Skeletal muscle tissue (tissue), 4 donors: ENCODE results near the gene PTGES. TPM values are rescaled to one million over a fixed set of nuclear protein-coding genes. Genes with fewer than 3 reads are reported as not detected.
"Not testable (repeated sequence)": the region's sequence is repeated elsewhere in the genome, so short reads cannot be mapped to it uniquely, and the experiment has no call there.

ENCODE experiments used
- H3K27ac ChIP-seq: one replicate; pipeline ENCODE4 v1.7.0; 2013; ENCODE audit warnings: mild to moderate bottlenecking, low read depth, low read length, inconsistent platforms
- H3K27me3 ChIP-seq, 3 donors: one replicate each; pipeline ENCODE4 v1.7.0; 2013; ENCODE audit warnings: low read length in 3 of 3; ENCODE audit not compliant: control insufficient read depth in 3 of 3, insufficient read depth in 3 of 3
- H3K36me3 ChIP-seq, 3 donors: one replicate each; pipeline ENCODE4 v1.7.0; 2013; ENCODE audit warnings: low read length in 3 of 3; ENCODE audit not compliant: control insufficient read depth in 3 of 3, insufficient read depth in 3 of 3
- H3K4me1 ChIP-seq, 3 donors: one replicate each; pipeline ENCODE4 v1.7.0; 2013; ENCODE audit warnings: low read length in 3 of 3, mild to moderate bottlenecking in 3 of 3; ENCODE audit not compliant: control insufficient read depth in 3 of 3, insufficient read depth in 3 of 3
- H3K4me3 ChIP-seq, 3 donors: one replicate each; pipeline ENCODE4 v1.7.0; 2013; ENCODE audit warnings: low read length in 3 of 3
- H3K9ac ChIP-seq, 3 donors: one replicate each; pipeline ENCODE4 v1.7.0; 2013; ENCODE audit warnings: low read length in 3 of 3, mild to moderate bottlenecking in 3 of 3, moderate library complexity in 2 of 3, low read depth in 1 of 3
- H3K9me3 ChIP-seq, 3 donors: one replicate each; pipeline ENCODE4 v1.7.0; 2013; ENCODE audit warnings: low read length in 3 of 3; ENCODE audit not compliant: control insufficient read depth in 3 of 3
- total RNA-seq: library from RNA; depleted of rRNA; stranded (reverse); fragments of >200 nt; gene quantifications from one replicate; pipeline ENCODE4 v1.2.3, GENCODE V29; 2014
- donor health status: Osteomylitis.

Gene PTGES
- total RNA-seq, 1 donor from 2014 or later: 12.5 TPM

DNA sequence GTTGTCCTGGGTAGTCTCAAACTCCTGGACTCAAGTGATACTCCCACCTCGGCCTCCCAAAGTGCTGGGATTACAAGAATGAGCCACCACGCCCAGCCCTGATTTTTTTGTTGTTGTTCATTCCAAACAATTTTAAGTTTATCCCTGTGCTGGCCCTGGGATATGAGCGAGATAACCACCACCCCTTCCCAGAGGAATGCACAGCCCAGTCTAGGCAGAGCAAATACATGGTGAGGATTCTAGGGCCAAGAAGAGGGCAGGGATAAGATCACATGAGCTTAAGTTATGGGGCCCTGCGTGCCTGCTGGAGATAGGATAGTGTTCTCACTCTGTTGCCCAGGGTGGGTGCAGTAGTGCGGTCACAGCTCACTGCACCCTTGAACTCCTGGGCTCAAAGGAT, 29.1 kb upstream of the PTGES start:
- Histone ChIP-seq H3K27ac (no peak overlapping the region), H3K4me3 (no peak overlapping the region), H3K4me1 (peaks cover under 1 to 7% (median 6%) of the 10 kb centered on the region in 3 donors), H3K9ac (no peak overlapping the region), H3K36me3 (no peaks in the 10 kb centered on the region), H3K9me3 (no peaks in the 10 kb centered on the region), H3K27me3 (peaks cover 0 to 6% (median 6%) of the 10 kb centered on the region in 3 donors)

DNA sequence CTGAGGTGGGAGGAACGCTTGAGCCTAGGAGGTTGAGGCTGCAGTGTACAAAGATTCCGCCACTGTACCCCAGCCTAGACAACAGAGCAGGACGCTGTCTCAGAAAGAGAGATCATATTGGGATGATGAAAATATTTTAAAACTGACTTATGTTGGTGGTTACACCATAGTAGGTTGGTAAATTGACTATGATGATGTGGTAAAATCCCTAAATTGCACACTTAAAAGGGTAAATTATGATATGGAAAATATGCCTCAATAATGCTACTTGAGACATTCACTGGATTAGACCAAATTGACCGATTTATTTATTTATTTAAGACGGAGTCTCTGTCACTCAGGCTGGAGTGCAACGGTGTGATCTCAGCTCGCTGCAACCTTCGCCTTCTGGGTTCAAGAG, 28.3 kb upstream of the PTGES start:
- H3K27me3 ChIP-seq: peaks cover 0 to 8% (median 5%) of the 10 kb centered on the region in 3 donors
- no peak overlapping the region for H3K9ac ChIP-seq
- H3K4me3 ChIP-seq: no peak overlapping the region
- peaks cover 7 to 11% (median 10%) of the 10 kb centered on the region in 3 donors for H3K4me1 ChIP-seq
- H3K27ac ChIP-seq: no peak overlapping the region
- no peaks in the 10 kb centered on the region for H3K36me3 ChIP-seq
- H3K9me3 ChIP-seq: no peaks in the 10 kb centered on the region

DNA sequence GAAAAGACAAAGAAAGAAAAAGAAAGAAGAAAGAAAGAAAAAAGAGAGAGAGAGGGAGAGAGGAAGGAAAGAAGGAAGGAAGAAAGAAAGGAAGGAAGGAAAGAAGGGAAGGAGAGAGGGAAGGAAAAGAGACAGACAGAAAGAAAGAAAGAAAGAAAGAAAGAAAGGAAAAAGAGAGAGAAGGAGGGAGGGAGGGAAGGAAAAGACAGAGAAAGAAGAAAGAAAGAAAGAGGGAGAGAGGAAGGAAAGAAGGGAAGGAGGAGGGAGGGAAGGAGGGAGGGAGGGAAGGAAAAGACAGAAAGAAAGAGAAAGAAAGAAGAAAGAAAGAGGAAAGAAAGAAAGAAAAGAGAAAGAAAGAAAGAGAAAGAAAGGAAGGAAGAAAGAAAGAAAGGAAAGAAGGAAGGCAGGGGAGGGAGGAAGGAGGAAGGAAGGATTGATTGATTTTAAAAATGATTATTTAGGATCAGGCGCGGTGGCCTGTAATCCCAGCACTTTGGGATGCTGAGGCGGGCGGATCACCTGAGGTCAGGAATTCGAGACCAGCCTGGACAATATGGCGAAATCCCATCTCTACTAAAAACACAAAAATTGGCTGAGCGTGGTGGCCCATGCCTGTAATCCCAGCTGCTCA, 26.8 kb upstream of the PTGES start:
- H3K9me3 ChIP-seq: no peaks in the 10 kb centered on the region
- peaks cover 0 to 13% (median 5%) of the 10 kb centered on the region in 3 donors for H3K27me3 ChIP-seq
- H3K4me3 ChIP-seq: no peak overlapping the region
- no peaks in the 10 kb centered on the region for H3K36me3 ChIP-seq
- H3K4me1 ChIP-seq: peaks cover 7 to 11% (median 10%) of the 10 kb centered on the region in 3 donors
- no peak overlapping the region for H3K9ac ChIP-seq
- H3K27ac ChIP-seq: no peak overlapping the region

DNA sequence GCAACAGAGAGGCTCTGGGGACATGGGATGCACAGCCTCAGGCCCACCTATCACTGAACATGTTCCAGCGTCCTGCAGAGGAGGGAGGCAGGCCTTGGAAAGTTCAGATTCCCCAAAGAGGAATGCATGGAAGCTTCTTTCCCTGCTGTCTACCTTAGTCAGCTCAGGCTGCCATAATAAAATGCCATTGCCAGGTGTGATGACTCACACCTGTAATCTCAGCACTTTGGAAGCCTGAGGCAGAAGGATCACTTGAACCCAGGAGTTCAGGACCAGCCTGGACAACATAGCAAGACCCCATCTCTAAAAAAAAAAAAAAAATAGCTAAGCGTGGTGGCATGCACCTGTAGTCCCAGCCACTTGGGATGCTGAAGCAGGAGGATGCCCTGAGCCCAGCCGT, 25.6 kb upstream of the PTGES start:
- H3K4me1 ChIP-seq: peaks cover 7 to 11% (median 10%) of the 10 kb centered on the region in 3 donors
- no peak overlapping the region for H3K4me3 ChIP-seq
- no peak overlapping the region for H3K9ac ChIP-seq
- H3K36me3 ChIP-seq: no peaks in the 10 kb centered on the region
- H3K27ac ChIP-seq: no peak overlapping the region
- H3K27me3 ChIP-seq: peaks cover 0 to 15% (median 5%) of the 10 kb centered on the region in 3 donors
- no peaks in the 10 kb centered on the region for H3K9me3 ChIP-seq

DNA sequence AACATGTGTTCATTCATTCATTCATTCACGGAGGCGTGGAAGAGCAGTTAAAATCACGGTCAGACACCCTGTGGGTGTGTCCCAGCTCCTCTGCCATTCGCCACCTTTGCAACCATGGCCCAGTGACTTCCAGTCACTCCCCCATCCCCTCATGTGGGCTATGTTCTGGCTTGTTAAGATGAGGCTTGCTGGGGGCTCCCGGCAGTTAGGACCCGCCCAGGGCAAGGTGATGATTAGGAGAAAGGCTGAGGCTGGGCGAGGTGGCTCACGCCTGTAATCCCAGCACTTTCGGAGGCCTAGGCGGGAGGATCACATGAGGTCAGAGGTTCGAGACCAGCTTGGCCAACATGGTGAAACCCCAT, 24.9 kb upstream of the PTGES start:
- H3K36me3 ChIP-seq: no peaks in the 10 kb centered on the region
- no peaks in the 10 kb centered on the region for H3K9me3 ChIP-seq
- peaks cover 7 to 11% (median 10%) of the 10 kb centered on the region in 3 donors for H3K4me1 ChIP-seq
- H3K27ac ChIP-seq: peak overlapping the region; percentile 32
- H3K9ac ChIP-seq: peak overlapping the region in 1 of 3 donors; percentile 45
- peaks cover 0 to 15% (median 5%) of the 10 kb centered on the region in 3 donors for H3K27me3 ChIP-seq
- no peak overlapping the region for H3K4me3 ChIP-seq

DNA sequence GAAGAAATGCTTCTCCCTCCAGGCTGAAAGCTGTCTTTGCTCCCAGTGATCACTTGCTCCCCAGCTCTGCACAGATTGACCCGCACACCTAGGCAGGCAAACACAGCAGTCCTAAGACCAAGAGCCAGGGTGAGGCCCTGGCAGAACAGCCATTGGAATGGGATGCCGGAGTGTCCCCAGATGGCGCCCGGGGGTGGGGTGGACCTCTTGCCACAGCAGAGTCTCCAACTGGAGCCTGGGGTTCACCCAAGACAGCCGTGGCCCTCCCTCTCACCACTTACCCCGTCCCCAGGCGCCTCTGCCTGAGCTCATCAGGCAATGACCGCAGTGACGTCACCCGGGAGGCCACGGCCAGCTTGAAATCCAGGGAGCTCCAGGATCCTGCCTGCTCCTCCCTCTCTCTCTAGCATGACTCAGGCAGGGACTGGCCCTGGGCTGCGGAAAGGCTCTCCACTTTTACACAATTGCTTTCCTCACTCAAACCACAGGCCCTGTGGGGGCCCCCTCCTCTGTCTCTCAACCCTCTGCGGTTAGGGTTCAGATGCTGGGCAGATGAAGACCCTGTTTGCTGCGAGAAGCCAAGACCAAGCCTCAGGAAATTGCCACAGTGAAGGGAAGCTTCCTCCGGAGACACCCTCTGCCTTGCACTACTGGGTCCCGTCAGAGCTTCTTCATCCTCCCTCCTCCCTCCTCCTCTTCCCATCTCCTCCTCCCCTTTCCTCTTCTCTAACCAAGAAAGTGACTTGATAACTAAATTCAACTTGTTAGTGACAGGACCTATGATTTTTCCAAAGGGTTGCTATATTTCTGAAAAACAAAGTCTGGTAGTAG, 24.3 kb upstream of the PTGES start:
- Histone ChIP-seq H3K36me3 (no peaks in the 10 kb centered on the region), H3K4me3 (peak overlapping the region in 2 of 3 donors; percentile 35 to 48), H3K9ac (peak overlapping the region in 2 of 3 donors; percentile 33 to 64), H3K27ac (peak overlapping the region; percentile 32), H3K27me3 (peaks cover 0 to 15% (median 5%) of the 10 kb centered on the region in 3 donors), H3K9me3 (no peaks in the 10 kb centered on the region), H3K4me1 (peaks cover 7 to 11% (median 10%) of the 10 kb centered on the region in 3 donors)

DNA sequence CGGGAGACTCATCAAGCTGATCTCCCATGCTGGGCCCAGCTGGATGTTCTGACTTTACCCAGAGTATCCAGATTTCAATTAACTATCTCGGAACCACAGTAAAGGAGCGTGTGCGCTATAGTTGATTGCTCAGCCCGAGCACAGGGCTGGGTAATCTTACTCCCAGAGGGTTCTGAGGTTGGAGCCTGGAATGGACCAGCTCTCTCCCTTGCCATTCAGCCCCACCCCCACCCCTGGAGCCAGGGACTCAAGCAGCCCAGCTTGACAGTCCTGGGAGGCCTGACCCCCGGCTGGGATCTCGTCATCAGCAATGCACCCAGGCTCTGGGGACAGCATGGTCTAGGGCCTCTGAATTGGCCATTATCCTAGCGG, 23.7 kb upstream of the PTGES start:
- Histone ChIP-seq H3K4me3 (peak overlapping the region in 1 of 3 donors; percentile 48), H3K27me3 (peaks cover 0 to 15% (median 5%) of the 10 kb centered on the region in 3 donors), H3K9me3 (no peaks in the 10 kb centered on the region), H3K9ac (peak overlapping the region in 2 of 3 donors; percentile 16 to 33), H3K4me1 (peaks cover 7 to 11% (median 10%) of the 10 kb centered on the region in 3 donors), H3K27ac (peak overlapping the region; percentile 32), H3K36me3 (no peaks in the 10 kb centered on the region)

DNA sequence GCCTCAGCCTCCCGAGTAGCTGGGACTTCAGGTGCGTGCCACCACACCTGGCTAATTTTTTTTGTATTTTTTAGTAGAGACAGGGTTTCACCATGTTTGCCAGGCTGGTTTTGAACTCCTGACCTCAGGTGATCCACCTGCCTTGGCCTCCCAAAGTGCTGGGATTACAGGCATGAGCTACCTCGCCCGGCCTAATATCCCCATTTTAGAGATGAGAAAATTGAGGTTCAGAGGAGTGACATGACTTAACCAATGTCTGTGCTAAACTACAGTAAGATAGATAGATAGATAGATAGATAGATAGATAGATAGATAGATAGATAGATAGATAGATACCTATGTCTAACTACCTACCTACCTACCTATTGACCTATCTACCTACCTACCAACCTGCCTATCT, 23.3 kb upstream of the PTGES start:
- peaks cover 7 to 11% (median 10%) of the 10 kb centered on the region in 3 donors for H3K4me1 ChIP-seq
- not testable (repeated sequence) for H3K36me3 ChIP-seq, H3K4me3 ChIP-seq, H3K9me3 ChIP-seq, H3K9ac ChIP-seq, H3K27ac ChIP-seq
- H3K27me3 ChIP-seq: peaks cover 0 to 15% (median 5%) of the 10 kb centered on the region in 3 donors

DNA sequence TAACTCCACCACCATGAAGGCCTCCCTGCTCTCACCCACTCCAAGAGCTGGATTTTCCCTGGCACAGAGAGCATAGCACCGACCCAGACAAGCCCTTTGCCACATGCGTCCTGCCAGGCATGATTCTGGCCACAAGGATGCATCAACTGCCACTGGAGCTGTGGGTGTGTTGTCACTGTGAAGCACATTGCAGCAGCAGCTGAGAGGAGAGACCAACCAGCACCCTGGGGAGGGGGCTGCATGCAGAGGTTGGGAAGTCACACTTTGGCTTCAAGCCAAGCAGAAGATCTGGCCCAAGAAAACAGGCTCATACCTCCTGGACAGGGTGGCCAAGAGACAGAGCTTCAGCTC, 22.6 kb upstream of the PTGES start:
- no peaks in the 10 kb centered on the region for H3K9me3 ChIP-seq
- peaks cover 0 to 15% (median 5%) of the 10 kb centered on the region in 3 donors for H3K27me3 ChIP-seq
- H3K27ac ChIP-seq: no peak overlapping the region
- no peak overlapping the region for H3K4me3 ChIP-seq
- no peaks in the 10 kb centered on the region for H3K36me3 ChIP-seq
- H3K4me1 ChIP-seq: peaks cover 7 to 11% (median 10%) of the 10 kb centered on the region in 3 donors
- H3K9ac ChIP-seq: no peak overlapping the region
